HG02938 (cell line): ENCODE data around the gene CBX8.
"Not testable (repeated sequence)": the region's sequence is repeated elsewhere in the genome, so short reads cannot be mapped to it uniquely, and the experiment has no call there.

Experiments
- ATAC-seq: cut with Tn5 transposase; IDR thresholded peaks from one replicate; pipeline ENCODE4 v1.9.1; 2021; ENCODE audit warnings: mild to moderate bottlenecking, moderate library complexity; ENCODE audit not compliant: unreplicated experiment

CBX8 gene

GRCh38 chr17:79781736-79782575, 14.9 kb downstream of the CBX8 start:
- no peak for ATAC-seq

- ATAC-seq = no peak
Observed at GRCh38 chr17:79781012-79781650, 15.7 kb downstream of the CBX8 start.

GRCh38 chr17:79779661-79780365, 17.1 kb downstream of the CBX8 start:
- no peak for ATAC-seq

GRCh38 chr17:79779084-79779529, 17.8 kb downstream of the CBX8 start:
- no peak for ATAC-seq

- no peak for ATAC-seq
Observed at GRCh38 chr17:79778504-79779083, 18.3 kb downstream of the CBX8 start.

- ATAC-seq = no peak
Observed at GRCh38 chr17:79777894-79778503, 18.9 kb downstream of the CBX8 start, which contains the start of gene CBX2. CBX2 (plus strand) TSS chr17:79778148; CDS start chr17:79778236, 88 bp downstream.

GRCh38 chr17:79777120-79777893, 19.6 kb downstream of the CBX8 start:
- ATAC-seq = no peak

- no peak for ATAC-seq
Observed at GRCh38 chr17:79776376-79777119, 20.3 kb downstream of the CBX8 start.

GRCh38 chr17:79775632-79776031, 21.2 kb downstream of the CBX8 start:
- no peak for ATAC-seq

- no peak for ATAC-seq
Observed at GRCh38 chr17:79774561-79774975, 22.3 kb downstream of the CBX8 start.

- ATAC-seq = not testable (repeated sequence)
Observed at GRCh38 chr17:79772726-79773125, 24.2 kb downstream of the CBX8 start.

- no peak for ATAC-seq
Observed at GRCh38 chr17:79771276-79771675, 25.6 kb downstream of the CBX8 start.

- no peak for ATAC-seq
Observed at GRCh38 chr17:79769570-79770506, 27.0 kb downstream of the CBX8 start.

- no peak for ATAC-seq
Observed at GRCh38 chr17:79765708-79766107, 31.2 kb downstream of the CBX8 start.

- ATAC-seq = no peak
Observed at GRCh38 chr17:79761894-79762589, 34.8 kb downstream of the CBX8 start.

- no peak for ATAC-seq
Observed at GRCh38 chr17:79760197-79760906, 36.5 kb downstream of the CBX8 start.

- no peak for ATAC-seq
Observed at GRCh38 chr17:79758271-79758670, 38.6 kb downstream of the CBX8 start.
